OCI-LY3 (cell line): ENCODE data around the gene TBCE.

Experiments
- H2AFZ ChIP-seq: fragments of 200-600, 300-600 bp; shearing (Covaris generic); 2 replicates; pipeline ENCODE4 v1.6.0; 2014; ENCODE audit warnings: antibody characterized with exemption, low read depth, low read length
- H3K27ac ChIP-seq: fragments of 200-600, 300-600 bp; sonication (generic); 2 replicates; pipeline ENCODE4 v1.5.1; 2014; ENCODE audit warnings: mild to moderate bottlenecking, low read length, moderate library complexity, mixed read lengths
- H3K27me3 ChIP-seq: fragments of 200-600, 300-600 bp; sonication (generic); 2 replicates; pipeline ENCODE4 v1.6.1; 2014; ENCODE audit warnings: low read depth, low read length, mixed read lengths
- H3K36me3 ChIP-seq: fragments of 200-600, 300-600 bp; sonication (generic); replicated peaks from 2 replicates; pipeline ENCODE3; 2014; ENCODE audit warnings: low read depth, low read length, mixed read lengths
- H3K4me1 ChIP-seq: fragments of 300-600, 200-600 bp; sonication (generic); 2 replicates; pipeline ENCODE4 v1.6.1; 2014; ENCODE audit warnings: low read length, mixed read lengths
- H3K4me2 ChIP-seq: fragments of 200-600, 300-600 bp; sonication (generic); 2 replicates; pipeline ENCODE4 v1.6.1; 2014; ENCODE audit warnings: low read length, mixed read lengths
- H3K4me3 ChIP-seq: fragments of 300-600, 200-600 bp; sonication (generic); 2 replicates; pipeline ENCODE4 v1.5.1; 2014; ENCODE audit warnings: antibody characterized with exemption, mild to moderate bottlenecking, low read length, moderate library complexity
- H3K79me2 ChIP-seq: fragments of 300-600, 200-600 bp; shearing (Covaris generic); 2 replicates; pipeline ENCODE4 v1.6.1; 2014; ENCODE audit warnings: mild to moderate bottlenecking, low read length, mixed read lengths
- H3K9ac ChIP-seq: fragments of 300-600, 200-600 bp; shearing (Covaris generic); 2 replicates; pipeline ENCODE4 v1.6.0; 2014; ENCODE audit warnings: mild to moderate bottlenecking, low read length, moderate library complexity
- H3K9me3 ChIP-seq: fragments of 200-600, 300-600 bp; shearing (Covaris generic); 2 replicates; pipeline ENCODE4 v1.6.1; 2014; ENCODE audit warnings: low read length, mixed read lengths; ENCODE audit not compliant: insufficient read depth
- H4K20me1 ChIP-seq: fragments of 200-600, 300-600 bp; sonication (generic); 2 replicates; pipeline ENCODE4 v1.6.1; 2016; ENCODE audit warnings: low read length, mixed read lengths; ENCODE audit not compliant: insufficient read depth
- EZH2phosphoT487 ChIP-seq: fragments of 200-600 bp; shearing (Covaris generic); IDR thresholded peaks from 2 replicates; pipeline ENCODE4 v1.6.1; 2018; ENCODE audit warnings: antibody characterized with exemption, mixed run types, low read depth
- TF ChIP-seq, protein P1 (sequence below): fragments of 200-600, 300-600 bp; sonication (generic); IDR thresholded peaks from 2 replicates; pipeline ENCODE4 v1.5.1; 2014; ENCODE audit warnings: antibody characterized with exemption, low read length, low read depth

Gene TBCE

GRCh38 chr1:235434001-235434400 lies 66.8 kb downstream of the TBCE start:
- H2AFZ ChIP-seq, result no peak overlapping the region
- H3K4me3 ChIP-seq, result no peak overlapping the region
- no peaks in the 10 kb centered on the region for H3K4me1 ChIP-seq
- no peak overlapping the region for H3K4me2 ChIP-seq
- no peaks in the 10 kb centered on the region for H4K20me1 ChIP-seq
- H3K9ac ChIP-seq, result no peak overlapping the region
- no peaks in the 10 kb centered on the region for H3K9me3 ChIP-seq
- TF ChIP-seq, protein P1, sequence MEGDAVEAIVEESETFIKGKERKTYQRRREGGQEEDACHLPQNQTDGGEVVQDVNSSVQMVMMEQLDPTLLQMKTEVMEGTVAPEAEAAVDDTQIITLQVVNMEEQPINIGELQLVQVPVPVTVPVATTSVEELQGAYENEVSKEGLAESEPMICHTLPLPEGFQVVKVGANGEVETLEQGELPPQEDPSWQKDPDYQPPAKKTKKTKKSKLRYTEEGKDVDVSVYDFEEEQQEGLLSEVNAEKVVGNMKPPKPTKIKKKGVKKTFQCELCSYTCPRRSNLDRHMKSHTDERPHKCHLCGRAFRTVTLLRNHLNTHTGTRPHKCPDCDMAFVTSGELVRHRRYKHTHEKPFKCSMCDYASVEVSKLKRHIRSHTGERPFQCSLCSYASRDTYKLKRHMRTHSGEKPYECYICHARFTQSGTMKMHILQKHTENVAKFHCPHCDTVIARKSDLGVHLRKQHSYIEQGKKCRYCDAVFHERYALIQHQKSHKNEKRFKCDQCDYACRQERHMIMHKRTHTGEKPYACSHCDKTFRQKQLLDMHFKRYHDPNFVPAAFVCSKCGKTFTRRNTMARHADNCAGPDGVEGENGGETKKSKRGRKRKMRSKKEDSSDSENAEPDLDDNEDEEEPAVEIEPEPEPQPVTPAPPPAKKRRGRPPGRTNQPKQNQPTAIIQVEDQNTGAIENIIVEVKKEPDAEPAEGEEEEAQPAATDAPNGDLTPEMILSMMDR, result no peak; the same call in 1 of the 2 replicates
- TF ChIP-seq EZH2phosphoT487, result no peak
- H3K27ac ChIP-seq, result no peak overlapping the region
- H3K27me3 ChIP-seq, result no peaks in the 10 kb centered on the region
- H3K36me3 ChIP-seq, result peaks cover 6% of the 10 kb centered on the region
- no peaks in the 10 kb centered on the region for H3K79me2 ChIP-seq

- no peaks in the 10 kb centered on the region for H3K4me1 ChIP-seq
- no peak overlapping the region for H3K27ac ChIP-seq
- no peak overlapping the region for H3K4me3 ChIP-seq
- no peak for TF ChIP-seq EZH2phosphoT487
- TF ChIP-seq, protein P1, result no peak
- peaks cover 22% of the 10 kb centered on the region for H3K36me3 ChIP-seq
- H4K20me1 ChIP-seq, result no peaks in the 10 kb centered on the region
- H3K9ac ChIP-seq, result no peak overlapping the region
- no peaks in the 10 kb centered on the region for H3K79me2 ChIP-seq
- H2AFZ ChIP-seq, result no peak overlapping the region
- no peaks in the 10 kb centered on the region for H3K27me3 ChIP-seq
- H3K4me2 ChIP-seq, result no peak overlapping the region
- no peaks in the 10 kb centered on the region for H3K9me3 ChIP-seq
Observed at GRCh38 chr1:235441159-235441685, 74.0 kb downstream of the TBCE start.

- peaks cover 24% of the 10 kb centered on the region for H3K36me3 ChIP-seq
- no peaks in the 10 kb centered on the region for H3K4me1 ChIP-seq
- no peaks in the 10 kb centered on the region for H4K20me1 ChIP-seq
- H3K4me3 ChIP-seq, result no peak overlapping the region
- H3K27me3 ChIP-seq, result no peaks in the 10 kb centered on the region
- no peaks in the 10 kb centered on the region for H3K79me2 ChIP-seq
- H3K9me3 ChIP-seq, result no peaks in the 10 kb centered on the region
- H3K4me2 ChIP-seq, result no peak overlapping the region
- no peak overlapping the region for H3K27ac ChIP-seq
- TF ChIP-seq, protein P1, result no peak
- TF ChIP-seq EZH2phosphoT487, result no peak
- H2AFZ ChIP-seq, result no peak overlapping the region
- no peak overlapping the region for H3K9ac ChIP-seq
Observed at GRCh38 chr1:235442788-235443429, 75.7 kb downstream of the TBCE start.

GRCh38 chr1:235448616-235449015 lies 81.4 kb downstream of the TBCE start:
- Histone ChIP-seq H2AFZ (no peak overlapping the region), H3K4me2 (no peak overlapping the region)
- TF ChIP-seq, protein P1, result no peak
- no peak for TF ChIP-seq EZH2phosphoT487

More at GRCh38 chr1:235448616-235449015, 81.4 kb downstream of the TBCE start:
- no peaks in the 10 kb centered on the region for H4K20me1 ChIP-seq
- peaks cover 36% of the 10 kb centered on the region for H3K36me3 ChIP-seq
- H3K79me2 ChIP-seq, result no peaks in the 10 kb centered on the region
- no peaks in the 10 kb centered on the region for H3K27me3 ChIP-seq
- H3K9me3 ChIP-seq, result no peaks in the 10 kb centered on the region
- H3K9ac ChIP-seq, result no peak overlapping the region
- no peaks in the 10 kb centered on the region for H3K4me1 ChIP-seq
- no peak overlapping the region for H3K4me3 ChIP-seq
- no peak overlapping the region for H3K27ac ChIP-seq
